GM18861 (cell line): Measurements from ENCODE around the gene KLC1.
"Not testable (repeated sequence)": the region's sequence is repeated elsewhere in the genome, so short reads cannot be mapped to it uniquely, and the experiment has no call there.

ENCODE experiments used
- ATAC-seq: cut with Tn5 transposase; IDR thresholded peaks from one replicate; pipeline ENCODE4 v1.9.1; 2021; ENCODE audit not compliant: unreplicated experiment

KLC1 gene

DNA sequence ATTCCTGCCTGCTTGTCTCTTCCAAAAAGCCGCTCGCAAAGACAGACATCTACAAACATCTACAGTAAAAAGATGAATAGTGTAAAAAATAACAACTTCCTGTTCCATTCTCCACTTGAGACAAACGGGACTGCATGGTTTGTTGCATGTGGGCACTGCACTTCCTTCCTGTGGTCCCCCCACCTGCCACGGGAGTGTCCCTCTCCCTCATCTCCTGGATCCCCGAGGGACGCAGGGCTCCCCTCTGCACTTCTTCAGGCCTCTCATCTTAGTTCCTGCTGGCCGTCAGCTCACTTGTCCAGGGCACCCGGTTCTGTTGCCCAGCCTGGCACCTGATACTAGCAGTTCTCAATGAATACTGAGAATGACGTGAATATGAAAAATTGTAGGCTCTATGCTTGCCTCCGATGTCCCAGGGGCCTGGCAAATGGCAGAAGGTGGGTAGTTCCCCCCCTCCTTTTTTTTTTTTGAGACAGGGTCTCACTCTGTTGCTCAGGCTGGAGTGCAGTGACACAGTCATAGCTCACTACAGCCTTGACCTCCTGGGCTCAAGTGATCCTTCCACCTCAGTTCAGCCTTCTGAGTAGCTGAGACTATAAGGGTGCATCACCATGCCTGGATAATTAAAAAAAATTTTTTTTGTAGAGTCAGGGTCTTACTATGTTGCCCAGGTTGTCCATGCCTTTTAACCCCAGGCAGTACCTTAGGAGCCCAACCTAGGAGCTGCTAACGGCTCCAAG, 3.5 kb upstream of the KLC1 start:
- ATAC-seq, result no peak

DNA sequence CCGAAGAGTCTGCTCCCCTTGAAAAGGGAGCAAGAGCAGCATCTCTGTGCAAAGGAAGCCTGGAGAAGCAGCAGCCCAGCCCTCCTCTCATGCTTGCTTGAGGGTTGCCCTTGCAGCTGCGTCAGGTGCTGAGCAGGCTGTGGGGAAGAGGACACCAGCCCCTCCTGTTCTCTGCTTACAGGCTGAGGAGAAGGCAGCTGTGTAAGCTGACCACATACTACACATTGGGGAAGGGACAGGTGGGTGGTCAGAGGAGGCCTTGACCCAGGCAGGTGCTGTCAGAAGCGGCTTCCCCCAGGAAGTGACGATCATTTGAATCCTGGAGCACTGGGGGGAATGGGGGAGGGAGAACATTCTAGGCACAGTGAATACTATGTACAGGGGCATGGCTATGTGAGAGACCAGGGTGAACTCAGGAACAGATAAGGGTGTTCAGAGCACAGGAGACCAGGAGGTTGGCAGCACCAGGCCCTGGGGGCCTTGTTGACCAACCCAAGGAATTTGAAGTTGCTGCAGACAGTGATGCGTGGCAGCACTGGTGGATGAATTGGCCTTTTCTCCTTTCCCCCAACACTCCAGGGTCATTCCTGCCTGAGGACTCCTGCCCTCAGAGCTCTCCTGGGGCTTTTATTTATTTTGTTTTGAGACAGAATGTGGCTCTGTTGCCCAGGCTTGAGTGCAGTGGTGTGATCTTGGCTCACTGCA, 2.7 kb upstream of the KLC1 start:
- ATAC-seq, result no peak

DNA sequence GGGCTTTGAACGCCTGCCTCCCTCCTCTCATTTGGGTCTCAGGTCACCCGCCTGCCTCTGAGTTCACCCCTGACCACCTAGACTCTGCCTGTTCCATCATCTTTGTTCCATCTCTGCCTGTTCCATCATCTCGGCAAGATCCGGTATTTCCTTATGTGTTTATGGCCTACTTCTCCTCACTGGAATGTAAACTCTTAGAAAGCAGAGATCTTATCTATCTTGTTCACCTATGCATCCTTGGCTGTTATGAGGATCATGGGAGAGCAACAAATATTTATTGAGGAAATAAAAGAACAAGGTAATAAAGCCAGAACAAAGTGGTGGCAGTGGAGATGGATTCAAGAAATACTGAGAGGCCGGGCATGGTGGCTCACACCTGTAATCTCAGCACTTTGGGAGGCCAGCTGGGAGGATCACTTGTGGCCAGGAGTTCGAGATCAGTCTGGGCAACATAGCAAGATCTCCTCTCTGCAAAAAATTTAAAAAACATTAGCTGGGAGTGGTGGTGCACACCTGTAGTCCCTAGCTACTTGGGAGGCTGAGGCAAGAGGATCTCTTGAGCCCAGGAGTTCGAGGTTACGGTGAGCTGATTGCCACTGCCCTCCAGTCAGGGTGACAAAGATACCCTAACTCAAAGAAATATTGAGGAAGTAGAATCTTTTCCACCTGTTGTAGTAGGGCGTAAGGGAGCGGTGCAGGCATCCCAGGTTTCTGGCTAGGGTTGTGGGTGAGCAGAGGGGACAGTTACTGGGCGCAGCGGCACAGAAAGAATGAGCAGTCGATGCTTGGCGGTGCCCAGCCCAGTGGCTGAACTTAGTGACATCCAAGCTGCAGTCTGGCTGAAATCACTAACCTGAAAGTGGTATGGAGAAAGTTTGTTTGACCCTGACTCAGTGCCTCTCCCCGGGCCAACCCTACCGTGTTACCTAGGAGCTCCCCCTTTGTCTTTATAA, 1.7 kb upstream of the KLC1 start:
- ATAC-seq, result no peak

DNA sequence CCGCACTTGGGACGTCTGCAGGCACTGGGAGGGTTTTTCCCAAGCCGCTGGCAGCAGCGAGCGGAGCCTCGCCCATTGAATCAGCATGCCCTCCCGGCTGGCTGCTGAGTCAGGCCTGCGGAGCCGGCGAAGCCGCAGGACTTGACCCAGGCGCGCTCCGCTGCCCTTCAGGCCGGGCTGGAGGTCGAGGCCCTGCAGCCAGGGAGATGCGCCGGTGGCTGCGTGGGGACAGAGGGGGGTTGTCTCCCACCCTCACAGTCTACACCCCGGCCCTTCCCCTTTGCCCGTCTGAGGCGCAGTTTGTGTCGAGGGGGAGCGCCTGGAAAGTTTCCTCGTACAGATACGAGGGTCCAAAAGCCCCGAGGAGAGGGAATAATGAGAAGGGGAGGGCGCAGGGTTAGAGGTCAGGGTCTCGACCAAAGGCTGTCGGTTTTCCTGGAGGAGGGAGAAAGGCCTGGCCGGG, 759 bp upstream of the KLC1 start:
- no peak for ATAC-seq

DNA sequence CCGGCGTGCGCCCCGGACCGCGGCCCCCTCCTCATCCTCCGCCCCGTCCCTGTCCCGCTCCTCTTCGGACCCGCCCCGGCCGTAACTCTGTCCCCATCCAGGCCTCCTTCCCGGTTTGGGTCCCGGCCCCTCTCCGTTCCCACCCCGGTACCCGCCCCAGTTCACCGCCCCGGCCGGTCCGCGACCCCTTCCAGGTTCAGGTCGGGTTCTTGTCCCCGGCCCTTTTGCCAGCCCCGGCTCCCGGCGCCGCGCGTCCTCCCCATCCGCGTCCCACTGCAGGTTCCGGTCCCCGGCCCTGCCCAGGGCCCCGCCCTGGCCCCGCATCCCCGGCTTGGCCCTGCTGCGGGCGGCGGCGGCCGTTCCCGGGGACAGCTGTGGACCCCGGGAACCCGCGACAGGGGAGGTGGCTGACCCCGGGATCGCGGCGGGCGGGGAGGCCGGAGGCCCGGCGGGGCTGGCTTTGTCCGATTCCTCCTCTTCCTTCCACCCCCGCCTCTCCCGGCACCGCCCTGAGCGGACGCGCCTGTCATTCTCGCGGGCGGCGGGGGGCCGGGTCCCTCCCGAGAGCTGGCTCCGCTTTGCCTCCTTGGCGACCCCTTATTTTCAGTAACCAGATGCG, 601 bp downstream of the KLC1 start:
- ATAC-seq, result no peak

DNA sequence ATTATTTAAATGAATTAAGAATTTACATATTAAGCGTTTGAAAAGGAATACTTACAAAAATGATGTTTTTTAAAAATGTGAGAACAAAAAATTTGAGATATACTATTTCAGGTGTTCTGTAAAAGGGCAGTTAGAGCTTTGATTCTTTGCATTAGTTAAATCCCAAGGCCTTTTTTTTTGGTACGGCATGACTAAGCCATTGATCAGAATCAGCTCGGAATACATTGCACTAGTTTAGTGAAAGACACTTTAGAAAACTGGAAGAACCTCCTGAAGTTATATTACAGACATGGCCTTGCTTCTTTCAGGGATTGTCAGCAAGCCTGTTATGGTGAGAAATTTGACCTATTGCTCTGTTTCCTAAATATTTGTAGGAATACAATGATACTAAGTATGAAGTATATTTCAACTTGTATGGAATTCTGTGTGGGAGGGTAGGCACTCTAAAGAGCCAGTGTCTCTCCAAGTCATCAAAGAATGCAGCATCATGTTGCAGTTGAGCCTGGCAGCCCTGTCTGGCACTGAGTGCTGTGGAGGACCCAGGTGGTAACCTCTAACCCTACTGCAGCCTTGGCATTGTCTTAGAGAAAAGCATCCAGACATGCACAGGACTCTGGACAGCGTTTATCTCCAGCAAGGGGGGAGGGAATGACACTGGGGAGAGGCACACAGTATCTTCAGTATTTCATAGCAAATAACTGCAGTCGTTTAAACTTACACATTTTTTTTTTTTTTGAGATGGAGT, 1.5 kb downstream of the KLC1 start:
- ATAC-seq, result no peak

DNA sequence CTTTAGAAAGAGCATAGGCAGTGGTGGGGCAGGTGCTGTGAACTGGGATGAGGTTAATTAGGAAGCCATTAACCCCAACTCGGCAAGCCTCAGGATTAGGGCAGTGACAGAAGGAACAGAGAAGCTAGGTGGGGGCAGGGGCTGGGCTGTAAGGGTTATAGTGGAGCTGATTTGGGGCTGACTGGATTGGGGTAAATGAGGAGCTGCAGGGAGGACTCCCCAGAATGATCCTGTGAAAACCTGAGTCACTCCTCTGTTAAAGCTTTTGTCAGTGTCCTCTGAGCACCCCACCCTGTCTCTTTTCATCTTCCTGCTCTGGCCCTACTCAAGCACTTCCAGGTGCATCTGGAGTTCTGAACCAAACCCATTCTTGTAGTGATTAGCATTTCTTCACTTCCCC, 4.4 kb downstream of the KLC1 start:
- ATAC-seq, result no peak

DNA sequence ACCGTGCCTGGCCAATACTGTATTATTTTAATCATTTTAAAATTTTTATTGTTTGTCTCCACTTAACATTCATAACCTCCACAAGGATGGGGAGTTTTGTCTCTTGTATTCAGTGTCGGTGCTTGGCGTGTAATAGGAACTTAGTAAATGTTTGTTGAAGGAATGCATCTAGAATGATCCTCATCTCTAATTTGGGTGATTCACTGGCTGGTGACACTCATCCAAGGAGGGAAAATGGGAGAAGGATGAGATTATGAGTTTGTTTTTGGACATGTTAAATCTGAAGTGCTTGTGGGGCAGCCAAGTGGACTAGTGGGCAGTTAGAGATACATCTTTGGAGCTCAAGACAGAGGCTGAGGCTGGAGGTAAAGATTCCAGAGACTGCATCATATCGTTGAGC, 5.1 kb downstream of the KLC1 start:
- no peak for ATAC-seq

DNA sequence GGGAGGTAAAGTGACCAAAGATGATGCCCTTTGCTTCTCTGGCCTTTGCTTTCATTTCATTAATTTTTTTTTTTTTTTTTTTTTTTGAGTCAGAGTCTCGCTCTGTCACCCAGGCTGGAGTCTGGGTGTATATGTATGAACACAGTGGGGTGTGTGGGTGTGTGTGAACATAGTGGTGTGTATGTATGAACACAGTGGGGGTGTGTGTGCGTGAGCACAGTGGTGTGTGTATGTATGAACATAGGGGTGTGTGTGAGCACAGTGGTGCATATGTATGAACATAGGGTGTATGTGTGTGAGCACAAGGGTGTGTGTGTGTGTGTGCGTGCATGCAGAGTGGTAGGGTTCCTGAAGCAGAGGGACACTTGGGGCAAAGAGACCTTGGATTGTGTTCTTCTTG, 9.6 kb downstream of the KLC1 start:
- ATAC-seq, result no peak

DNA sequence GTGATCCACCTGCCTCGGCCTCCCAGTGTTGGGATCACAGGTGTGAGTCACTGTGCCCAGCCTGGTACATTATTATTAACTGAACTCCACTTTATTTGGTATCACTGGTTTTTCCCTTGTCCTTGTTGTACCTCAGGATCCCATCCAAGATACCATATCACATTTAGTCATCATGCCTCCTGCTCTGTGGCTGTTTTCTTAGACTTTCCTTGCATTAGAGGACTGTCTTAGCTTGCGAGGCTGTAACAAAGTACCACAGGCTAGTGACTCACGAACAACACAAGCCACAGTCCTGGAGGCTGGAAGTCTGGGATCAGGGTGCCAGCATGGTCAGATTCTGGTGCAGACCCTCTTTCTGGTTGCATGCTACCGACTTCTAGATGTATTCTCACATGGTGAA, 12.2 kb downstream of the KLC1 start:
- ATAC-seq, result no peak

DNA sequence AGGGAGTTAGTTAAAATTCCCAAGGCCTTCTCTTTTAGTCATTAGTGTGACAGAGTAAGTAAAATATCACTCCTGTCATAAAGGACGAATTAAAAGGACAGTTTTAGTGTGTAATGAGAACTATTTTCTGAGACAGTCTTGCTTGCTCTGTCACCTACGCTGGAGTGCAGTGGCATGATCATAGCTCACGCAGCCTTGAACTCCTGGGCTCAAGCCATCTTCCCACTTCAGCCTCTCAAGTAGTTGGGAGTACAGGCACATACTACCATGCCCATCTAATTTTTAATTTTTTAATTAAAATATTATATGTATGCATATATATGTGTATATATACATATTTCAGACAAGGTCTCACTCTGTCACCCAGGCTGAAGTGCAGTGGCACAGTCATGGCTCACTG, 17.2 kb downstream of the KLC1 start:
- no peak for ATAC-seq

DNA sequence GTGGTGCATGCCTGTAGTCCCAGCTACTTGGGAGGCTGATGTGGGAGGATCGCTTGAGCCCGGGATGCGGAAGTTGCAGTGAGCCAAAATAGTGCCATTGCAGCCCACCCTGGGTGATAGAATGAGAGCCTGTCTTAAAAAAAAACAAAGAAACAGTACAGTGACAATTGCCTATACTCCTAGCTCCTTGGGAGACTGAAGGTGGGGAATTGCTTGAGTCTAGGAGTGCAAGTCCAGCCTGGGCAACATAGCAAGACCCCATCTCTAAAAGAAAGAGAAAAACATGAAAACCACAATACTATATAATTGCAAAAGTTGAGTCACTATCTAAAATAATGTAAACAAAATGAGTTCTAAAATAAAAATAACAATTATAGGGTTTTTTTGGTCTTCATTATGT, 20.0 kb downstream of the KLC1 start:
- no peak for ATAC-seq

DNA sequence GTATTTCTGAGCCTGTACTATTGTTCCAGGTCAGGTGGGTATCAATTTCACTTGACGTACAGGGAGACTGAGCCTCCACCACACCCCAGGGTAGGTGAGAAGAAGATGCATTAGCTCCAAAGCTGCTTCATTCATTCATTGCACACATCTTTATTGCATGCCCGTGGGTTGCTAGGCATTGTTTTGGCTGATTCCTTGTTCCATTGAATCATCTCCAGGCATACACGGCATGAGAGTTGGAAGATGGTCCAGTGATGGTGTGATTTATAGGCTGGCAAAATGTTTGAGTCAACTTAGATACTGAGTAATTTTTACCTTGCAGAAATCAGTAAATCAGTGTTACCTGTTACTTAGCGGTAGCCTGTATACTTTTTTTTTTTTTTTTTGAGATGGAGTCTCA, 21.2 kb downstream of the KLC1 start:
- no peak for ATAC-seq

DNA sequence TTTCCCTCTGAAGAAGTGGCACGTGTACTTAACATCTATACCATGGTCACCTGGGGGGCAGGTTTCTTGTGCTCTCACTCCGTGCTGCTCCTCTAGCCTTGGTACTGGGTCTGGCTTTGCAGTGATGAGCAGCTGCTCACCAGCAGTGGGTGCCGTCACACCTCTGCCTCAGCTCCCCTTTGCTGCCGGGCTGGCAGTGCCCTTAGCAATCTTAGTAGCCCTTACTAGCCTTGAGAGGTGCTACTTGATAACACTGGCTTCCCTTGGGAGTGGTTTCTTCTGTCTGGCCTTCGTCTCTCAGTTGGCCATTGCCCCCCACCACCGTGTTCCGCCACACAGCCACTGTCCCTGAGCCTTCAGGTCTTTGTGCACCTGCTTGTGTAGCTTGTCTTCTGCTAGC, 22.6 kb downstream of the KLC1 start:
- no peak for ATAC-seq

DNA sequence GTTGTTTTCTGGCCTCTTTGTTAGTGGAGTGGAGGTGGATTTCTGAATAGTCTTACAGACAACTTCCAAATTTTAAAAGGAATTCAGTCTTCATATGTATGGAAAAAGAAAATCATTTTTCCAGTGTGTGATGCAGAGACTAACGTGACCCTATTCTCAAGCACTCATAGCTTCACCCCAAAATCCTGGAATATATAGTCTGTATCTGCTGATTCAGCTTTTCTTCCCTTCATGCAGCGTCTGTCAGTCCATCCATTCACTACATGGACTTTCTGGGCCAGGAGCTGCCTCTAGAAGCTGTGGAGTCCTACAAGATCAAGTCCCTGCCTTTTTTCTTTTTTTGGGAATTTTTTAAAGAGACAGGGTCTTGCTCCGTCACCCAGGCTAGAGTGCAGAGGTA, 23.8 kb downstream of the KLC1 start:
- ATAC-seq, result no peak

DNA sequence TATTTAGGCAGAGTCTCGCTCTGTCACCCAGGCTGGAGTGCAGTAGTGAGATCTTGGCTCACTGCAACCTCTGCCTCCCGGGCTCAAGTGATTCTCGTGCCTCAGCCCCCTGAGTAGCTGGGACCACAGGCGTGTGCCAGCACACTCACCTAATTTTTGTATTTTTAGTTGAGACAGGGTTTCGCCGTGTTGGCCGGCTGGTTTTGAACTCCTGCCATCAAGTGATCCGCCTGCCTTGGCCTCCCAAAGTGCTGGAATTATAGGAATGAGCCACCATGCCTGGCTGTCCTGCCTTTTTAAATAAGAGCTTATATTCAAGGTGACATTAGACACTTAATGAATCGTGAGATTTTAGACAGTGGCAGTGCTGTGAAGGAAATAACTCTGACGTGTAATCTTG, 24.3 kb downstream of the KLC1 start:
- ATAC-seq, result not testable (repeated sequence)

DNA sequence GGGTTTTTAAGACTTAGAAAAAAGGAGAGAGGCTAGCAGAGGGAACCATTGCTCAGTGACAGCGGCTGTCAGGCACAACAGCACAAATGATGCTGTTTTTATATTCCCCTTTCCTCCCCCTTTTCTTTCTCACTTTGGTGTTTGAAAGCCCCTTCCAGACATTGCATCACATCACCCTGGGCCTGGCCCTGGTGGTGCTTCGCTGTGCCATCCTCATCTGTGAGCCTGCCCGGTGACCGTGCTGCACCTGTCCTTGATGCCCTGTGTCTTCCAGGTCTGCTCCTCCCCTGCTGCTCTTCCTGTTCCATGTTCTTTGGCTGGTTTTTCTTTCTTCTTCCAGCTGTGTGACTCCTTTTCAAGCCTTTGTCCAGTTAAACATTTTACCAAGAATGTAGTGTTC, 24.8 kb downstream of the KLC1 start:
- ATAC-seq, result no peak

DNA sequence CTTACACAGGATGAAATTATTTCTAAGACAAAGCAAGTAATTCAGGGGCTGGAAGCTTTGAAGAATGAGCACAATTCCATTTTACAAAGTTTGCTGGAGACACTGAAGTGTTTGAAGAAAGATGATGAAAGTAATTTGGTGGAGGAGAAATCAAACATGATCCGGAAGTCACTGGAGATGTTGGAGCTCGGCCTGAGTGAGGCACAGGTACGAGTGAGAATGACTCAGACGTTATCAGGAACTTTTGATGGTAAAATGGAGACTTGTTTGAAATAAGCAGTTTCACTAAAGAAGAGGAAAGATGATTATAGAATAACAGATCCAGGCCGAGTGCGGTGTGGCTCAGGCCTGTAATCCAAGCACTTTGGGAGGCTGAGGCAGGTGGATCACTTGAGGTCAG, 25.6 kb downstream of the KLC1 start:
- ATAC-seq, result no peak

DNA sequence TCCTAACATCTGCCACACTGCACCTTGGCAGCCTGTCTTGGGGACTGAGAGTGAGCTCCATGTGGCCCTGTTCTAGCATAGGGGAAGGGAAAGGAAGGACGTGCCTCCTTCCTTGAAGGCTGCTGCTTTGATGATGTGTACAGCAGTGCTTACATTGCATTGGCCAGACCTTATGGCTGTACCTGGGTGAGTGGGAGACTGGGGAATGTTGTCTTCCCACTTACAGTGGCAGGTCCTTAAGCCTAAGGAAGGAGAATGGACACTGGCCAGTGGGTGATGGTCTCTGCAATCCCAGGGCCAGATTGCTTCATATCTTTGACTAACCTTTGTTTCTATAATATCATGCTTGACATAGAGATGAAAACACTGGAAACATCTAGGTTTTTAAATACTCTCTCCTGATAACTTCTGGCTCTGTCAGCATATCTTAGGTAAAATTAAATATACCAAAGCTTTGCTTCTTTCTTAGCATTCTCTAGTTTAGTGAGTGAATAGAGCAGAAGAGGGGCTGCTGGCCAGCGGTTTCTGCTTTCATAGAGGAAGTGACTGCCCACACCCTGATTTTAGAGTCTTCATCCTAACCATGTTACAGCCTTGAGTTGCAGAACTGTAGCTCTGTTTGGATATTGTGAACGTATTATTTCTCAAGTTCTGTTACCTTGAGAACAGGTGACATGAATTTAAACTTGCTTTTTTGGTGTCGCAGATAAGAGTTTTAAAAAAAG, 27.2 kb downstream of the KLC1 start:
- ATAC-seq, result no peak

DNA sequence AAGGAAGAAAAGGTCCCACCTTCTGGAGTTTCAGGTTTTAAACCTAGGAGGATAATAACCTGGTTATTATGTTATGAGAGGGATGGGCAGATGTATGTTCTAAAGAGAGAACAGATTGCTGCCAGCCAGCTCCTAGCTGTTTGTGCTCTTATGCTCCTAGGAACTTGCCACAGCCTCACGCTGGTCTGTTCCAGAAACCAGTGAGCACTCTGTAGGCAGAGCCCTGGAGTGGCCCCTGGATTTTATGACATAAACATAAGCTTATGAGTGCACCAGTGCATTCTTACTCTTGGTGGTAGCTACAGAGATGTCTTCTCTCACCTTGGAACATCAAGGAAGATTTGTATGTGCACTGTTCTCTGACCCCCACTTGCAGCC, 27.7 kb downstream of the KLC1 start:
- no peak for ATAC-seq
